GM10248 (cell line): ENCODE results near the gene CFAP46.
"Not testable (repeated sequence)": the region's sequence is repeated elsewhere in the genome, so short reads cannot be mapped to it uniquely, and the experiment has no call there.

Experiments used
- CTCF ChIA-PET: fragments of 300-600 bp; sonication (Branson Sonifier 250); formaldehyde crosslinking; extraction: SDS; loops from one replicate; lab custom pipeline; 2021; ENCODE audit warnings: antibody characterized with exemption; lab: Yijun Ruan, JAX
- POLR2A ChIA-PET: fragments of 350-650 bp; sonication (Branson Sonifier 250); formaldehyde crosslinking; extraction: SDS; loops from one replicate; lab custom pipeline; 2020; ENCODE audit warnings: antibody characterized with exemption; lab: Yijun Ruan, JAX
- DNase-seq: peaks from one replicate; pipeline ENCODE4 v3.0.0; 2012; ENCODE audit errors: extremely low spot score
- CTCF ChIP-seq: IDR thresholded peaks from 2 replicates; pipeline ENCODE4 v1.5.1; 2012; ENCODE audit warnings: mild to moderate bottlenecking, low read depth; ENCODE audit errors: extremely low read depth, missing control alignments, control extremely low read depth

The CFAP46 gene

GRCh38 chr10:132828681-132829080 lies 113.7 kb downstream of the CFAP46 start:
- DNase-seq: no peak
- ChIA-PET CTCF (no interaction called here), POLR2A (no interaction called here)
- TF ChIP-seq CTCF: no peak

- ChIA-PET POLR2A (no interaction called here), CTCF (no interaction called here)
- no peak for TF ChIP-seq CTCF
- no peak for DNase-seq
These were observed 114.4 kb downstream of the CFAP46 start for GRCh38 chr10:132827861-132828539.

- no peak for TF ChIP-seq CTCF
- POLR2A ChIA-PET: no interaction called here
- DNase-seq: no peak
- CTCF ChIA-PET: no interaction called here
These were observed 115.0 kb downstream of the CFAP46 start for GRCh38 chr10:132827423-132827789.

GRCh38 chr10:132826524-132827422 lies 115.6 kb downstream of the CFAP46 start:
- ChIA-PET CTCF (no interaction called here), POLR2A (no interaction called here)
- no peak for TF ChIP-seq CTCF
- no peak for DNase-seq

- DNase-seq, POLR2A ChIA-PET, CTCF ChIA-PET: not testable (repeated sequence)
These were observed 116.4 kb downstream of the CFAP46 start for GRCh38 chr10:132825783-132826523.

- DNase-seq: no peak
- ChIA-PET POLR2A (no interaction called here), CTCF (no interaction called here)
- no peak for TF ChIP-seq CTCF
These were observed 122.3 kb downstream of the CFAP46 start for GRCh38 chr10:132820056-132820455.
